Neural cell (in vitro differentiated cells): ENCODE results near the gene RTTN. TPM values are rescaled to one million over a fixed set of nuclear protein-coding genes. Genes with fewer than 3 reads are reported as not detected.

Source experiments
- H2AFZ ChIP-seq: fragments of 200-600, 300-800 bp; sonication (generic), shearing (Covaris generic); 2 replicates; pipeline ENCODE4 v1.6.0; 2014; ENCODE audit warnings: low read depth, mild to moderate bottlenecking, antibody characterized with exemption, low read length, moderate library complexity
- H3F3A ChIP-seq: fragments of 200-600 bp; shearing (Covaris generic); 2 replicates; pipeline ENCODE4 v1.6.1; 2016; ENCODE audit warnings: mild to moderate bottlenecking, moderate library complexity, mixed read lengths, antibody characterized with exemption, low read length; ENCODE audit not compliant: insufficient read depth, poor library complexity, severe bottlenecking
- H3K27ac ChIP-seq: fragments of 200-600, 300-800 bp; sonication (generic), shearing (Covaris generic); 2 replicates; pipeline ENCODE4 v1.5.1; 2014; ENCODE audit warnings: mild to moderate bottlenecking, low read length, moderate library complexity
- H3K27me3 ChIP-seq: fragments of 300-800, 200-600 bp; sonication (generic), shearing (Covaris generic); 2 replicates; pipeline ENCODE4 v1.6.0; 2014; ENCODE audit warnings: mild to moderate bottlenecking, low read depth, low read length, moderate library complexity; ENCODE audit not compliant: insufficient read depth
- H3K36me3 ChIP-seq: fragments of 300-800, 200-600 bp; sonication (generic), shearing (Covaris generic); 2 replicates; pipeline ENCODE4 v1.5.1; 2014; ENCODE audit warnings: mild to moderate bottlenecking, antibody characterized with exemption, low read length, moderate library complexity; ENCODE audit not compliant: insufficient read depth
- H3K4me2 ChIP-seq: fragments of 300-800, 200-600 bp; sonication (generic), shearing (Covaris generic); 2 replicates; pipeline ENCODE4 v1.6.0; 2014; ENCODE audit warnings: mild to moderate bottlenecking, low read length
- H3K4me3 ChIP-seq: fragments of 300-800, 200-600 bp; sonication (generic), shearing (Covaris generic); 2 replicates; pipeline ENCODE4 v1.5.1; 2014; ENCODE audit warnings: mild to moderate bottlenecking, low read length, moderate library complexity
- H3K79me2 ChIP-seq: fragments of 200-600 bp; shearing (Covaris generic); replicated peaks from 2 replicates; pipeline ENCODE4 v1.6.0; 2014; ENCODE audit warnings: mild to moderate bottlenecking, low read length, moderate library complexity; ENCODE audit not compliant: insufficient read depth
- H3K9ac ChIP-seq: fragments of 300-800, 200-600 bp; sonication (generic), shearing (Covaris generic); 2 replicates; pipeline ENCODE4 v1.6.1; 2016; ENCODE audit warnings: mild to moderate bottlenecking, low read length, mixed read lengths
- H3K9me2 ChIP-seq: fragments of 200-600 bp; shearing (Covaris generic); 2 replicates; pipeline ENCODE4 v1.6.1; 2016; ENCODE audit warnings: mild to moderate bottlenecking, low read length, mixed read lengths; ENCODE audit not compliant: insufficient read depth
- H3K9me3 ChIP-seq: fragments of 200-600, 300-800 bp; sonication (generic), shearing (Covaris generic); 2 replicates; pipeline ENCODE4 v1.6.1; 2016; ENCODE audit warnings: mild to moderate bottlenecking, mixed run types, low read length, moderate library complexity, mixed read lengths
- H4K20me1 ChIP-seq: fragments of 200-600 bp; shearing (Covaris generic); 2 replicates; pipeline ENCODE4 v1.6.1; 2016; ENCODE audit warnings: mild to moderate bottlenecking, mixed run types; ENCODE audit not compliant: insufficient read depth
- CTCF ChIP-seq: fragments of 450-650 bp; IDR thresholded peaks from 2 replicates; pipeline ENCODE4 v1.5.1; 2014; ENCODE audit warnings: antibody characterized with exemption, mild to moderate bottlenecking, moderate library complexity; ENCODE audit not compliant: poor library complexity, severe bottlenecking
- EP300 ChIP-seq: fragments of 450-650 bp; conservative IDR thresholded peaks from 2 replicates; pipeline ENCODE4 v1.6.1; 2014; ENCODE audit warnings: antibody characterized with exemption, mild to moderate bottlenecking, moderate library complexity; ENCODE audit not compliant: poor library complexity, severe bottlenecking
- EZH2 ChIP-seq: fragments of 200-600, 300-800 bp; shearing (Covaris generic), sonication (generic); IDR thresholded peaks from 2 replicates; pipeline ENCODE4 v1.6.1; 2014; ENCODE audit warnings: antibody characterized with exemption, low read length, borderline replicate concordance, mild to moderate bottlenecking; ENCODE audit not compliant: insufficient read depth, poor library complexity, severe bottlenecking
- MXI1 ChIP-seq: fragments of 450-650 bp; conservative IDR thresholded peaks from 2 replicates; pipeline ENCODE4 v1.6.1; 2014; ENCODE audit warnings: antibody characterized with exemption, mild to moderate bottlenecking; ENCODE audit not compliant: poor library complexity, severe bottlenecking
- POLR2AphosphoS5 ChIP-seq: IDR thresholded peaks from 2 replicates; pipeline ENCODE4 v1.6.1; 2012
- RAD21 ChIP-seq: fragments of 450-650 bp; conservative IDR thresholded peaks from 2 replicates; pipeline ENCODE4 v1.6.1; 2014; ENCODE audit warnings: antibody characterized with exemption, mild to moderate bottlenecking, moderate library complexity
- REST ChIP-seq: IDR thresholded peaks from 2 replicates; pipeline ENCODE4 v1.6.1; 2012; ENCODE audit warnings: borderline replicate concordance
- SMC3 ChIP-seq: fragments of 450-650 bp; conservative IDR thresholded peaks from 2 replicates; pipeline ENCODE4 v1.6.1; 2014; ENCODE audit warnings: antibody characterized with exemption, mild to moderate bottlenecking, moderate library complexity; ENCODE audit not compliant: poor library complexity
- TAF1 ChIP-seq: IDR thresholded peaks from 2 replicates; pipeline ENCODE4 v1.6.1; 2012; ENCODE audit warnings: low read depth
- polyA plus RNA-seq: library from polyadenylated mRNA; depleted of rRNA; stranded (reverse); fragments of >200 nt; gene quantifications from 2 replicates; pipeline ENCODE4 v1.2.3, GENCODE V29; 2014

Gene RTTN
- polyA plus RNA-seq, 1 donor from 2014 or later: 24.2 TPM

GRCh38 chr18:70059684-70060083 lies 145.8 kb downstream of the RTTN start:
- H2AFZ ChIP-seq: no peak overlapping the region
- TF ChIP-seq POLR2AphosphoS5 (no peak), RAD21 (no peak), MXI1 (no peak), EZH2 (no peak), TAF1 (no peak), SMC3 (no peak), CTCF (no peak), EP300 (no peak), REST (no peak)
- H4K20me1 ChIP-seq: no peaks in the 10 kb centered on the region
- no peak overlapping the region for H3K4me3 ChIP-seq
- no peaks in the 10 kb centered on the region for H3K36me3 ChIP-seq
- no peak overlapping the region for H3K9ac ChIP-seq
- H3K9me3 ChIP-seq: no peaks in the 10 kb centered on the region
- H3K27me3 ChIP-seq: no peaks in the 10 kb centered on the region
- no peak overlapping the region for H3K4me2 ChIP-seq
- no peaks in the 10 kb centered on the region for H3K79me2 ChIP-seq
- H3K9me2 ChIP-seq: no peaks in the 10 kb centered on the region
- no peaks in the 10 kb centered on the region for H3F3A ChIP-seq
- H3K27ac ChIP-seq: no peak overlapping the region

- TF ChIP-seq SMC3 (no peak), EZH2 (no peak), REST (no peak), POLR2AphosphoS5 (no peak), CTCF (no peak), RAD21 (no peak), MXI1 (no peak)
- no peaks in the 10 kb centered on the region for H3K9me3 ChIP-seq
- H3F3A ChIP-seq: no peaks in the 10 kb centered on the region
- H3K27me3 ChIP-seq: no peaks in the 10 kb centered on the region
- no peaks in the 10 kb centered on the region for H3K36me3 ChIP-seq
- H3K4me3 ChIP-seq: no peak overlapping the region
- H3K27ac ChIP-seq: no peak overlapping the region
- no peak overlapping the region for H3K4me2 ChIP-seq
- no peak overlapping the region for H2AFZ ChIP-seq
- no peaks in the 10 kb centered on the region for H3K79me2 ChIP-seq
- no peaks in the 10 kb centered on the region for H4K20me1 ChIP-seq
- no peak overlapping the region for H3K9ac ChIP-seq
- no peaks in the 10 kb centered on the region for H3K9me2 ChIP-seq
Observed at GRCh38 chr18:70058916-70059315, 146.6 kb downstream of the RTTN start.
